ENCODE data around the gene RBL1.
A peak's percentile ranks its signal among the peaks of the same experiment; 100 is the strongest.

Gene RBL1

DNA sequence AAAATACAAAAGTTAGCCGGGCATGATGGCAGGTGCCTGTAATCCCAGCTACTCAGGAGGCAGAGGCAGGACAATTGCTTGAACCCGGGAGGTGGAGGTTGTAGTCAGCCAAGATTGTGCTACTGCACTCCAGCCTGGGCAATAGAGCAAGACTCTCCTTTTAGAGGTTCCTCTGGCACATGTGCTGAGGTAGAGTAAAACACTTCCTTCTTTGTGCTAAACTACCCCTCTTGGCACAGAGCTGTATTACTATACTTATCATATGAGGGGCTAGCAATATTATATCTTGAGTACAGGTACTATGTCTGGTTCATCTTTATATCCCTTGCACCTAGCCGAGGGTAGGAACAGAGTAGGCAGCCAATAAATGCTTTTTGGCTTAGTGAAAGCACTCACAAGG, 104.1 kb downstream of the RBL1 start:
- TF ChIP-seq CTCF (IDR thresholded peaks at IDR 0.05; ENCODE audit: borderline replicate concordance, control extremely low read depth, extremely low read depth, insufficient read depth, missing control alignments) = no peak
- no peak for DNase-seq (ENCODE audit: low spot score)
- in situ Hi-C loops (cut with MboI; ENCODE audit: low sequenced_read_pairs, unreplicated experiment) = no loop called here

GRCh38 chr20:36989797-36990196, 106.0 kb downstream of the RBL1 start:
- TF ChIP-seq CTCF (IDR thresholded peaks at IDR 0.05; ENCODE audit: borderline replicate concordance, control extremely low read depth, extremely low read depth, insufficient read depth, missing control alignments) = no peak
- in situ Hi-C loops (cut with MboI; ENCODE audit: low sequenced_read_pairs, unreplicated experiment) = no loop called here
- DNase-seq (ENCODE audit: low spot score) = no peak

GRCh38 chr20:36988494-36988966, 107.3 kb downstream of the RBL1 start:
- DNase-seq (ENCODE audit: low spot score) = no peak
- no peak for TF ChIP-seq CTCF (IDR thresholded peaks at IDR 0.05; ENCODE audit: borderline replicate concordance, control extremely low read depth, extremely low read depth, insufficient read depth, missing control alignments)
- in situ Hi-C loops (cut with MboI; ENCODE audit: low sequenced_read_pairs, unreplicated experiment) = no loop called here

DNA sequence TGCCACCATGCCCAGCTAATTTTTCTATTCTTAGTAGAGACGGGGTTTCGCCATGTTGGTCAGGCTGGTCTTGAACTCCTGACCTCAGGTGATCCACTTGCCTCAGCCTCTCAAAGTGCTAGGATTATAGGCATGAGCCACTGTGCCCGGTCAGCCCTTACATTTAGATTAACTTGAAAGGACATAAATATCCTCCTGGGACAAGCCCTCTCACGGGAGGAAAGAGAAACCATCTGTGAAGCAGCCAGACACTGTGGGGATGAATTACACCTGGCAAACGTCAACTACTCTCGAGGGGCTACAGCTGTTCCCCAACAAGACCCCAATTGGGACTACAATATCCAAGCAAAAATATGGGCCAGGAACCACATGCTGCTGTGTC, 111.5 kb downstream of the RBL1 start:
- TF ChIP-seq CTCF (IDR thresholded peaks at IDR 0.05; ENCODE audit: borderline replicate concordance, control extremely low read depth, extremely low read depth, insufficient read depth, missing control alignments) = no peak
- in situ Hi-C loops (cut with MboI; ENCODE audit: low sequenced_read_pairs, unreplicated experiment) = no loop called here
- DNase-seq (ENCODE audit: low spot score) = no peak

DNA sequence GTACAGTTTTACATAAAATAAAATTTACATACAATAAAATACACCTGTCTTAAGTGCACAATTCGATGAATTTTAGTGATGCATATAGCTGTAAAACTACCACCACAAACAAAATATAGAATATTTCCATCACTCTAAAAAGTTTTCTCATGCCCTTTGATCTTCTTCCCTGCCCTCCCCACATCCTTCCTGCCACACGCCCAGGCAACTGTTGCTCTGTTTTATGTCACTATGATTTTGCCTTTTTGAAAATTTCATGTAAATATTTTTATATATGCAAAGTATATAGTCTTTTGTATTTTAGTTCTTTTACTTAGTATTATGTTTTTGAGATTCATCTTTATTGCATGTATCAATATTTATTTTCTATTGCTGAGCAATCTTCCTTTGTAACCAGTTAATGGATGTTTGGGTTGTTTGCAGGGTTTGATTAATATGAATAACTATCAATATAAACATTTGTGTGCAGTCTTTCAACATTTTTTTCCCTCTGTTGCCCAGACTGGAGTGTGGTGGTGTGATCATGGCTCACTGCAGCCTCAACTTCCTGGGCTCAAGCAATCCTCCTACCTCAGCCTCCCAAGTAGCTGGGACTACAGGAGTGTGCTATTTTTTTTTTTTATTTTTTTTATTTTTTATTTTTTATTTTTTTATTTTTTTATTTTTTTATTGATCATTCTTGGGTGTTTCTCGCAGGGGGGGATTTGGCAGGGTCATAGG, 120.5 kb downstream of the RBL1 start:
- DNase-seq (ENCODE audit: low spot score) = peak; percentile 51
- TF ChIP-seq CTCF (IDR thresholded peaks at IDR 0.05; ENCODE audit: borderline replicate concordance, control extremely low read depth, extremely low read depth, insufficient read depth, missing control alignments) = no peak
- in situ Hi-C loops (cut with MboI; ENCODE audit: low sequenced_read_pairs, unreplicated experiment) = no loop called here

DNA sequence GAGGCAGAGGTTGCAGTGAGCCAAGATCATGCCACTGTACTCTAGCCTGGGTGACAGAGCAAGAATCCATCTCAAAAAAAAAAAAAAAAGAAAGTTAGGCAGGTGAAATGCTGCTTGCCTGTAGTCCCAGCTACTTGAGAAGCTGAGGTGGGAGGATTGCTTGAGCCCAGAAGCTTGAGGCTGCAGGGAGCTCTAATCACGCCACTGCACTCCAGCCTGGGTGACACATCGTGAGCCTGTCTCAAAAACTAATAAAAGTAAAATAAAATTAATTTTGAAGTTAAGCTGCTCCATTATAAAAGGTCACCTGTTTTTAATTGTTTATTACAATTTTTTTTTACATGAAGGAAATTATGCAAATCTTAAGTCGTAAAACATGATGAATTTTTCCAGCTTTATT, 121.1 kb downstream of the RBL1 start:
- no peak for TF ChIP-seq CTCF (IDR thresholded peaks at IDR 0.05; ENCODE audit: borderline replicate concordance, control extremely low read depth, extremely low read depth, insufficient read depth, missing control alignments)
- DNase-seq (ENCODE audit: low spot score) = no peak
- in situ Hi-C loops (cut with MboI; ENCODE audit: low sequenced_read_pairs, unreplicated experiment) = no loop called here

Data from GM13976 (cell line).